GM23338 (cell line): ENCODE data around the gene UQCRC1. TPM values are rescaled to one million over a fixed set of nuclear protein-coding genes. Genes with fewer than 3 reads are reported as not detected.

Experiments
- ATAC-seq: fragments of 200-7000 bp; cut with Tn5 transposase; 3 replicates; pipeline ENCODE4 v1.9.1; 2020
- DNase-seq: peaks from one replicate; pipeline ENCODE4 v3.0.0-alpha.2; 2015; ENCODE audit warnings: low spot score
- H2AFZ ChIP-seq: fragments of 200-600 bp; sonication (generic); 2 replicates; pipeline ENCODE4 v1.8.0; 2016; ENCODE audit warnings: antibody characterized with exemption, mild to moderate bottlenecking, moderate library complexity
- H3F3A ChIP-seq: fragments of 200-600 bp; sonication (generic); replicated peaks from 2 replicates; pipeline ENCODE4 v1.8.0; 2017; ENCODE audit warnings: antibody characterized with exemption, mixed run types, low read depth
- H3K27ac ChIP-seq: fragments of 200-600 bp; sonication (generic); 2 replicates; pipeline ENCODE4 v1.6.1; 2016; ENCODE audit warnings: low read depth
- H3K27me3 ChIP-seq: fragments of 200-600 bp; sonication (generic); 2 replicates; pipeline ENCODE4 v1.8.0; 2016; ENCODE audit warnings: mild to moderate bottlenecking, mixed run types, moderate library complexity; ENCODE audit not compliant: insufficient read depth
- H3K36me3 ChIP-seq: fragments of 200-600 bp; sonication (generic); 2 replicates; pipeline ENCODE4 v1.8.0; 2016; ENCODE audit warnings: mild to moderate bottlenecking; ENCODE audit not compliant: insufficient read depth
- H3K4me1 ChIP-seq: fragments of 200-600 bp; sonication (generic); 2 replicates; pipeline ENCODE4 v1.8.0; 2016; ENCODE audit warnings: mild to moderate bottlenecking, moderate library complexity; ENCODE audit not compliant: insufficient read depth
- H3K4me2 ChIP-seq: fragments of 200-600 bp; sonication (generic); 2 replicates; pipeline ENCODE4 v1.7.1; 2017; ENCODE audit warnings: mixed run types
- H3K4me3 ChIP-seq: fragments of 200-600 bp; sonication (generic); 2 replicates; pipeline ENCODE4 v1.6.1; 2016; ENCODE audit warnings: mixed run types
- H3K79me2 ChIP-seq: fragments of 200-600 bp; sonication (generic); replicated peaks from 2 replicates; pipeline ENCODE4 v1.8.0; 2017; ENCODE audit warnings: mild to moderate bottlenecking; ENCODE audit not compliant: insufficient read depth
- H3K9me2 ChIP-seq: fragments of 200-600 bp; sonication (generic); 2 replicates; pipeline ENCODE4 v1.8.0; 2017; ENCODE audit not compliant: insufficient read depth
- H4K20me1 ChIP-seq: fragments of 200-600 bp; sonication (generic); replicated peaks from 2 replicates; pipeline ENCODE4 v1.8.0; 2017; ENCODE audit warnings: mild to moderate bottlenecking; ENCODE audit not compliant: insufficient read depth
- H3K27ac Mint-ChIP-seq: 2 replicates; pipeline ENCODE4 v1.8.0; 2020; ENCODE audit warnings: inconsistent platforms, mild to moderate bottlenecking, moderate library complexity, mixed read lengths
- H3K27me3 Mint-ChIP-seq: 3 replicates; pipeline ENCODE4 v1.8.0; 2022; ENCODE audit warnings: low read depth, mild to moderate bottlenecking, moderate library complexity, mixed read lengths, inconsistent platforms; ENCODE audit not compliant: insufficient read depth, poor library complexity
- H3K36me3 Mint-ChIP-seq: 3 replicates; pipeline ENCODE4 v1.8.0; 2021; ENCODE audit warnings: low read depth, mild to moderate bottlenecking, inconsistent platforms, moderate library complexity, mixed read lengths
- H3K4me1 Mint-ChIP-seq: 3 replicates; pipeline ENCODE4 v1.8.0; 2020; ENCODE audit warnings: mild to moderate bottlenecking, inconsistent platforms, mixed read lengths
- H3K4me3 Mint-ChIP-seq: 3 replicates; pipeline ENCODE4 v1.8.0; 2021; ENCODE audit warnings: moderate library complexity, mild to moderate bottlenecking, inconsistent platforms, mixed read lengths
- H3K9me3 Mint-ChIP-seq: 3 replicates; pipeline ENCODE4 v1.8.0; 2020; ENCODE audit warnings: moderate library complexity, mild to moderate bottlenecking, inconsistent platforms, mixed read lengths
- CREB1 ChIP-seq: fragments of 250-450 bp; sonication (Bioruptor Pico); IDR thresholded peaks from 2 replicates; pipeline ENCODE4 v1.5.0; 2020; ENCODE audit warnings: low read depth, mild to moderate bottlenecking, moderate library complexity
- CTCF ChIP-seq, 2 experiments: fragments of 200-600 bp in 1 of 2; sonication (generic) in 1 of 2; conservative IDR thresholded peaks; 2 replicates each; pipeline versions ENCODE4 v1.5.1 to v1.6.1; 2016 to 2017; ENCODE audit warnings: antibody characterized with exemption in 2 of 2, low read depth in 2 of 2, mild to moderate bottlenecking in 2 of 2, moderate library complexity in 1 of 2
- ETS1 ChIP-seq: IDR thresholded peaks from 2 replicates; pipeline ENCODE4 v1.6.1; 2016; ENCODE audit warnings: antibody characterized with exemption
- POLR2AphosphoS5 ChIP-seq: IDR thresholded peaks from 2 replicates; pipeline ENCODE4 v1.6.1; 2016; ENCODE audit warnings: antibody characterized with exemption, low read depth
- ZNF462 ChIP-seq: fragments of 250-450 bp; sonication (Bioruptor Pico); IDR thresholded peaks from 2 replicates; pipeline ENCODE4 v1.5.0; 2020; ENCODE audit warnings: mild to moderate bottlenecking, moderate library complexity
- polyA plus RNA-seq: library from polyadenylated mRNA; unstranded; fragments of >200 nt; fragmentation: Nextera tagmentation; extraction: Ambion mirVana; gene quantifications from 2 replicates; pipeline ENCODE4 v1.2.1, GENCODE V29; 2016
- total RNA-seq: library from RNA; depleted of rRNA; stranded (reverse); fragments of >200 nt; shearing (Covaris generic); gene quantifications from 2 replicates; pipeline ENCODE4 v1.2.3, GENCODE V29; 2014

The UQCRC1 gene
- total and polyA plus RNA-seq, 2 experiments from 2014 or later = 232 to 439 TPM

- peaks cover 34% of the 10 kb centered on the region for H3F3A ChIP-seq
- H3K36me3 Mint-ChIP-seq = peaks cover 53% of the 10 kb centered on the region
- H3K9me2 ChIP-seq = no peaks in the 10 kb centered on the region
- H3K79me2 ChIP-seq = no peaks in the 10 kb centered on the region
- peak; percentile 13 for ATAC-seq
- peak overlapping the region; percentile 62 for H3K4me3 Mint-ChIP-seq
- peak overlapping the region; percentile 90 for H3K27ac ChIP-seq
- peaks cover 10% of the 10 kb centered on the region; the same call in 2 of the 3 replicates for H3K4me1 Mint-ChIP-seq
- no peaks in the 10 kb centered on the region for H3K36me3 ChIP-seq
- H3K9me3 Mint-ChIP-seq = no peaks in the 10 kb centered on the region; the same call in 1 of the 3 replicates
- peaks cover 27% of the 10 kb centered on the region for H3K27me3 Mint-ChIP-seq
- H3K4me1 ChIP-seq = peaks cover 3% of the 10 kb centered on the region; the same call in 1 of the 2 replicates
- TF ChIP-seq CREB1 = no peak
- 0 out of 4 replicates have a peak, but pooled peaks of 1 of the 2 experiments have one; percentile 10 for TF ChIP-seq CTCF (conservative IDR thresholded peaks at IDR 0.05; ENCODE audit: low read depth in 2 of 2)
- TF ChIP-seq POLR2AphosphoS5 = no peak
- no peak for TF ChIP-seq ETS1
- DNase-seq = peak; percentile 70
- H3K4me3 ChIP-seq = peak overlapping the region; percentile 59
- no peaks in the 10 kb centered on the region for H3K27me3 ChIP-seq
- peaks cover 6% of the 10 kb centered on the region for H4K20me1 ChIP-seq
- peak overlapping the region; percentile 87; the same call in 1 of the 2 replicates for H2AFZ ChIP-seq
- H3K4me2 ChIP-seq = peak overlapping the region; percentile 85
- peak overlapping the region; percentile 67; the same call in 1 of the 2 replicates for H3K27ac Mint-ChIP-seq
Observed at GRCh38 chr3:48656841-48657281, 47.4 kb upstream of the UQCRC1 start.

GRCh38 chr3:48656061-48656840 is 46.8 kb upstream of the UQCRC1 start:
- Mint-ChIP-seq H3K4me1 (peaks cover 10% of the 10 kb centered on the region; the same call in 2 of the 3 replicates), H3K36me3 (peaks cover 53% of the 10 kb centered on the region), H3K27me3 (peaks cover 23% of the 10 kb centered on the region), H3K27ac (peak overlapping the region; percentile 89), H3K9me3 (no peaks in the 10 kb centered on the region; the same call in 2 of the 3 replicates), H3K4me3 (peak overlapping the region; percentile 74)
- Histone ChIP-seq H3K9me2 (no peaks in the 10 kb centered on the region), H3K27me3 (no peaks in the 10 kb centered on the region), H2AFZ (peak overlapping the region; percentile 87; the same call in 1 of the 2 replicates), H3K27ac (peak overlapping the region; percentile 90), H3K4me2 (peak overlapping the region; percentile 85), H3K4me3 (peak overlapping the region; percentile 59), H3K36me3 (no peaks in the 10 kb centered on the region), H3K4me1 (peaks cover 3% of the 10 kb centered on the region; the same call in 1 of the 2 replicates), H3F3A (peaks cover 30% of the 10 kb centered on the region), H3K79me2 (no peaks in the 10 kb centered on the region), H4K20me1 (peaks cover 5% of the 10 kb centered on the region; the same call in 1 of the 2 replicates)
- peak; percentile 96 for DNase-seq
- peak; percentile 90 for ATAC-seq
- TF ChIP-seq CREB1 (peak; percentile 81), POLR2AphosphoS5 (peak; percentile 78), ZNF462 (CRISPR knock-in tag) (no peak), CTCF (conservative IDR thresholded peaks at IDR 0.05; ENCODE audit: low read depth in 2 of 2) (peak; percentile 47 to 75)
